ENCODE results near the gene APBB2.

GRCh38 chr4:41125558-41126311 lies 88.6 kb downstream of the APBB2 start:
- no peak for TF ChIP-seq POLR2A (IDR thresholded peaks at IDR 0.05)
- TF ChIP-seq EP300 (IDR thresholded peaks at IDR 0.05), result no peak
